K562 treated with DMSO at 1 percent for 12 hours (cell line): Measurements from ENCODE around the gene SPANXB1. TPM values are rescaled to one million over a fixed set of nuclear protein-coding genes. Genes with fewer than 3 reads are reported as not detected.

Experiments used
- total RNA-seq: library from RNA; unstranded; fragments of 300-600 nt; gene quantifications from 2 replicates; pipeline ENCODE4 v1.2.3, GENCODE V29; 2022; ENCODE audit not compliant: insufficient read depth

The SPANXB1 gene
- not detected in 2 replicates for total RNA-seq

GRCh38 chrX:141002568-141002967 is at the start of gene SPANXB1:
TSS of gene SPANXB1 (plus strand) at chrX:141002594. CDS start at chrX:141002694, 100 bp downstream.

Other genes with a start within 250 kb of the SPANXB1 start
- 8.1 and 16.4 TPM in 2 replicates for gene LDOC1, start 174.5 kb downstream of the SPANXB1 start, total RNA-seq
- gene SPANXC, start 239.9 kb downstream of the SPANXB1 start, total RNA-seq: not detected in 2 replicates